GM12878 (cell line): Measurements from ENCODE around the gene RAB21. TPM values are rescaled to one million over a fixed set of nuclear protein-coding genes. Genes with fewer than 3 reads are reported as not detected.

Experiments
- ATAC-seq: fragments of 200-7000 bp; cut with Tn5 transposase; 3 replicates; pipeline ENCODE4 v1.9.1; 2020; ENCODE audit warnings: mild to moderate bottlenecking, moderate library complexity
- BruUV-seq: library from RNA; stranded (reverse); fragments of 400-500 nt; replicated peaks from 2 replicates; lab custom pipeline; 2021; lab: Mats Ljungman, UMichigan
- CTCF ChIA-PET: fragments of 300-600 bp; sonication (Branson Sonifier 250); formaldehyde crosslinking; extraction: SDS; loops from one replicate; lab custom pipeline; 2021; ENCODE audit warnings: inconsistent platforms; lab: Yijun Ruan, JAX
- POLR2A ChIA-PET: fragments of 350-600 bp; formaldehyde crosslinking; extraction: SDS; loops from one replicate; lab custom pipeline; 2021; ENCODE audit warnings: inconsistent platforms; lab: Charles Lee
- RAD21 ChIA-PET: fragments of 300-600 bp; sonication (Branson Sonifier 250); formaldehyde crosslinking; loops from one replicate; lab custom pipeline; 2023; ENCODE audit warnings: antibody characterized with exemption; ENCODE audit not compliant: unreplicated experiment; lab: Charles Lee
- SMC1A ChIA-PET: fragments of 300-600 bp; sonication (Branson Sonifier 250); formaldehyde crosslinking; loops from one replicate; lab custom pipeline; 2023; ENCODE audit not compliant: unreplicated experiment, uncharacterized antibody; lab: Charles Lee
- DNase-seq: peaks from one replicate; pipeline ENCODE4 v3.0.0-alpha.2; 2011; ENCODE audit warnings: low read depth, low spot score
- FAIRE-seq: peaks from 3 replicates; lab custom pipeline; 2011; peaks lifted over from hg19 to GRCh38; lab: Jason Lieb, UNC
- H2AFZ ChIP-seq: 2 replicates; pipeline ENCODE4 v1.6.0; 2011; ENCODE audit warnings: low read depth, low read length, control low read depth; ENCODE audit not compliant: control insufficient read depth
- H3K27ac ChIP-seq: 2 replicates; pipeline ENCODE4 v1.5.1; 2011; ENCODE audit warnings: control low read depth; ENCODE audit not compliant: control insufficient read depth, insufficient read depth
- H3K27me3 ChIP-seq, 2 experiments: replicated peaks in 1 of 2; 2 replicates each; pipeline versions ENCODE4 v1.6.0 to v1.6.1; 2011; ENCODE audit warnings: low read length in 1 of 2; ENCODE audit not compliant: control insufficient read depth in 2 of 2, insufficient read depth in 2 of 2
- H3K36me3 ChIP-seq, 2 experiments: 2 replicates each; pipeline ENCODE4 v1.5.1; 2011; ENCODE audit warnings: low read length in 1 of 2; ENCODE audit not compliant: control insufficient read depth in 2 of 2, insufficient read depth in 2 of 2
- H3K4me1 ChIP-seq: 2 replicates; pipeline ENCODE4 v1.6.1; 2011; ENCODE audit warnings: mild to moderate bottlenecking, low read length, moderate library complexity, mixed read lengths; ENCODE audit not compliant: control insufficient read depth, insufficient read depth
- H3K4me2 ChIP-seq: 2 replicates; pipeline ENCODE4 v1.6.0; 2011; ENCODE audit warnings: control low read depth; ENCODE audit not compliant: control insufficient read depth, insufficient read depth
- H3K4me3 ChIP-seq: fragments of 200-600 bp; sonication (generic); 2 replicates; pipeline ENCODE4 v1.5.1; 2016
- H3K79me2 ChIP-seq: 2 replicates; pipeline ENCODE4 v1.6.0; 2011; ENCODE audit warnings: low read length; ENCODE audit not compliant: control insufficient read depth, insufficient read depth
- H3K9ac ChIP-seq: 2 replicates; pipeline ENCODE4 v1.8.0; 2011; ENCODE audit warnings: low read length, control low read depth, mixed read lengths; ENCODE audit not compliant: control insufficient read depth, insufficient read depth
- H3K9me3 ChIP-seq: replicated peaks from 3 replicates; pipeline ENCODE4 v1.5.1; 2011; ENCODE audit warnings: mild to moderate bottlenecking, low read length; ENCODE audit not compliant: control insufficient read depth, insufficient read depth
- H4K20me1 ChIP-seq: 2 replicates; pipeline ENCODE4 v1.6.0; 2011; ENCODE audit not compliant: control insufficient read depth, insufficient read depth
- ATF7 ChIP-seq: fragments of 450-650 bp; IDR thresholded peaks from 2 replicates; pipeline ENCODE4 v1.6.1; 2016; ENCODE audit warnings: low read depth, mild to moderate bottlenecking
- CEBPZ ChIP-seq: fragments of 150-350 bp; IDR thresholded peaks from 2 replicates; pipeline ENCODE4 v1.6.1; 2016; ENCODE audit warnings: low read depth, low read length
- CREB1 ChIP-seq: IDR thresholded peaks from 2 replicates; pipeline ENCODE4 v1.6.1; 2012; ENCODE audit warnings: low read depth, mild to moderate bottlenecking, inconsistent platforms
- ESRRA ChIP-seq: IDR thresholded peaks from 2 replicates; pipeline ENCODE4 v1.6.1; 2012; ENCODE audit warnings: mild to moderate bottlenecking, low read length, improper control_type of control experiment
- IKZF2 ChIP-seq, 2 experiments: fragments of 450-650 bp; IDR thresholded peaks; 2 replicates each; pipeline ENCODE4 v1.6.1; 2017; ENCODE audit warnings: mild to moderate bottlenecking in 2 of 2, moderate library complexity in 2 of 2
- IRF4 ChIP-seq: IDR thresholded peaks from 2 replicates; pipeline ENCODE4 v1.6.1; 2011; ENCODE audit warnings: low read depth, low read length
- KAT2A ChIP-seq: conservative IDR thresholded peaks from 2 replicates; pipeline ENCODE4 v1.6.1; 2011; ENCODE audit warnings: low read depth, low read length; ENCODE audit not compliant: control insufficient read depth
- SP1 ChIP-seq: IDR thresholded peaks from one replicate; pipeline ENCODE4 v1.6.1; 2011; ENCODE audit warnings: low read depth, low read length
- TCF12 ChIP-seq: IDR thresholded peaks from 2 replicates; pipeline ENCODE4 v1.6.1; 2011; ENCODE audit warnings: low read depth, mild to moderate bottlenecking, low read length
- ZBTB11 ChIP-seq: fragments of 450-650 bp; formaldehyde crosslinking; IDR thresholded peaks from 2 replicates; pipeline ENCODE4 v1.5.0; 2022; ENCODE audit warnings: mild to moderate bottlenecking, missing genetic modification characterization
- ZBTB40 ChIP-seq: fragments of 450-650 bp; IDR thresholded peaks from 2 replicates; pipeline ENCODE4 v1.6.1; 2016; ENCODE audit warnings: mild to moderate bottlenecking, moderate library complexity, borderline replicate concordance
- WGBS: methylation state at CpG from one replicate; pipeline ENCODE4 v1.1.6; 2016; ENCODE audit warnings: low lambda C conversion rate; ENCODE audit not compliant: insufficient replicate concordance, insufficient coverage; ENCODE audit errors: missing lambda C conversion rate; 5-methylcytosine and 5-hydroxymethylcytosine counted together
- in situ Hi-C: fragments of 300-500 bp; cut with MboI; formaldehyde crosslinking; loops from 9 replicates; pipeline ENCODE4 v1.14.3; 2018; ENCODE audit warnings: mixed read lengths
- intact Hi-C: fragments of 100-400 bp; cut with micrococcal nuclease; formaldehyde crosslinking; loops from one replicate; pipeline ENCODE4 v1.14.2; 2022; ENCODE audit not compliant: unreplicated experiment
- polyA plus RNA-seq, 11 experiments: library from polyadenylated mRNA; depleted of rRNA in 4 of 11; unstranded in 6 of 11; stranded (reverse) in 5 of 11; fragments of >200 nt; fragmentation: Nextera tagmentation in 4 of 11; fragmentation: Illumina TruSeq in 1 of 11; extraction: Ambion mirVana in 4 of 11; extraction: Trizol in 1 of 11; gene quantifications; 1 replicate in 1 of 11; 2 replicates in 10 of 11; pipeline versions ENCODE4 v1.2.1 to v1.2.3, GENCODE V29; 2011 to 2016; ENCODE audit warnings: inconsistent platforms in 2 of 11, missing spikeins in 2 of 11, low read depth in 1 of 11
- total RNA-seq, 4 experiments: library from RNA; depleted of rRNA in 3 of 4; stranded (reverse); fragments of >200 nt in 3 of 4; fragmentation: Illumina TruSeq in 1 of 4; extraction: Trizol in 1 of 4; gene quantifications; 2 replicates each; pipeline versions ENCODE4 v1.2.1 to v1.2.3, GENCODE V29; 2013 to 2021

RAB21 gene
- total and polyA plus RNA-seq, 10 of the 15 experiments (the other 5 are each of a cell fraction or from before 2014, with no cell fraction given): 2.8 to 42.8 (median 16.1) TPM

GRCh38 chr12:71748081-71748850, 6.4 kb upstream of the RAB21 start:
- Histone ChIP-seq H3K36me3 (no peaks in the 10 kb centered on the region), H3K4me1 (no peaks in the 10 kb centered on the region), H3K4me2 (no peak overlapping the region), H3K79me2 (no peaks in the 10 kb centered on the region), H3K9me3 (no peaks in the 10 kb centered on the region), H3K4me3 (no peak overlapping the region), H3K27me3 (no peaks in the 10 kb centered on the region; a peak in 1 of 4 replicates), H3K27ac (no peak overlapping the region), H2AFZ (no peak overlapping the region), H3K9ac (no peak overlapping the region), H4K20me1 (no peaks in the 10 kb centered on the region)
- ChIA-PET SMC1A (interaction anchor here (0.7 to 7.7 kb wide), 23 partner anchors 8 to 356 kb away, joined by 3 to 117 read pairs (median 6); partner anchors contain the start of genes THAP2, TMEM19 and ZFC3H1), RAD21 (interaction anchor here (0.9 to 7.5 kb wide), 23 partner anchors 10 to 356 kb away, joined by 3 to 139 read pairs (median 7); partner anchors contain the start of genes THAP2, TMEM19 and ZFC3H1), POLR2A (interaction anchor here (0.6 to 1.6 kb wide), 5 partner anchors 9 to 112 kb away, joined by 3 to 16 read pairs (median 3); partner anchors contain the start of gene TMEM19), CTCF (interaction anchor here (0.9 to 7.9 kb wide), 26 partner anchors 8 to 1015 kb away, joined by 3 to 131 read pairs (median 9); partner anchors contain the start of genes THAP2, TMEM19 and ZFC3H1)
- no TSS peak for BruUV-seq
- in situ Hi-C loops: loop anchor here (25.0 kb wide), 1 partner anchor 1011 kb away; no protein-coding TSS in a partner anchor
- intact Hi-C loops: loop anchor here (5.0 to 10.0 kb wide), 2 partner anchors 531 to 1013 kb away; no protein-coding TSS in a partner anchor
- FAIRE-seq: no peak
- DNase-seq: no peak
- WGBS: 35% methylated on average over 5 of the region's 5 CpGs
- ATAC-seq: no peak
- no peak for TF ChIP-seq ESRRA
- no peak for TF ChIP-seq ZBTB11
- TF ChIP-seq CEBPZ: no peak
- TF ChIP-seq IRF4: no peak
- no peak for TF ChIP-seq SP1
- no peak for TF ChIP-seq ZBTB40
- TF ChIP-seq KAT2A: no peak
- TF ChIP-seq IKZF2 (IDR thresholded peaks at IDR 0.05): no peak
- TF ChIP-seq ATF7: no peak
- TF ChIP-seq TCF12: no peak
- TF ChIP-seq CREB1: no peak
